OCI-LY7 (cell line): ENCODE measurements around the gene MYBPC3. TPM values are rescaled to one million over a fixed set of nuclear protein-coding genes. Genes with fewer than 3 reads are reported as not detected.

Source experiments
- BruUV-seq: library from RNA; stranded (reverse); fragments of 400-500 nt; replicated peaks from 2 replicates; lab custom pipeline; 2021; lab: Mats Ljungman, UMichigan
- CTCF ChIA-PET: fragments of 300-600 bp; sonication (Branson Sonifier 250); formaldehyde crosslinking; loops from one replicate; lab custom pipeline; 2022; ENCODE audit warnings: antibody characterized with exemption; ENCODE audit not compliant: unreplicated experiment; lab: Charles Lee
- POLR2A ChIA-PET: fragments of 300-600 bp; sonication (Branson Sonifier 250); formaldehyde crosslinking; loops from one replicate; lab custom pipeline; 2022; ENCODE audit warnings: antibody characterized with exemption; lab: Charles Lee
- DNase-seq: peaks from one replicate; pipeline ENCODE4 v3.0.0-alpha.2; 2015; ENCODE audit warnings: low spot score
- H2AFZ ChIP-seq: fragments of 200-600 bp; sonication (generic), shearing (Covaris generic); 2 replicates; pipeline ENCODE4 v1.6.1; 2014; ENCODE audit warnings: mild to moderate bottlenecking, antibody characterized with exemption, low read length, moderate library complexity
- H3K27ac ChIP-seq: fragments of 200-600 bp; sonication (generic); 2 replicates; pipeline ENCODE4 v1.5.1; 2014; ENCODE audit warnings: mixed run types, low read depth, mild to moderate bottlenecking, moderate library complexity, low read length, inconsistent platforms; ENCODE audit not compliant: poor library complexity, severe bottlenecking
- H3K36me3 ChIP-seq: fragments of 200-600 bp; sonication (generic); 2 replicates; pipeline ENCODE4 v1.6.1; 2014; ENCODE audit warnings: mild to moderate bottlenecking, antibody characterized with exemption, low read length, moderate library complexity, mixed read lengths; ENCODE audit not compliant: insufficient read depth
- H3K4me1 ChIP-seq: fragments of 200-600 bp; sonication (generic); 2 replicates; pipeline ENCODE4 v1.5.1; 2014; ENCODE audit warnings: mild to moderate bottlenecking, low read length; ENCODE audit not compliant: insufficient read depth, poor library complexity, severe bottlenecking
- H3K4me2 ChIP-seq: fragments of 200-600 bp; sonication (generic); 2 replicates; pipeline ENCODE4 v1.6.1; 2014; ENCODE audit warnings: mild to moderate bottlenecking, low read length
- H3K4me3 ChIP-seq: fragments of 200-600 bp; sonication (generic); 2 replicates; pipeline ENCODE4 v1.5.1; 2014; ENCODE audit warnings: mild to moderate bottlenecking, low read depth, low read length; ENCODE audit not compliant: poor library complexity, severe bottlenecking
- H3K79me2 ChIP-seq: fragments of 200-600 bp; sonication (generic); 2 replicates; pipeline ENCODE4 v1.6.1; 2016; ENCODE audit warnings: low read depth, mild to moderate bottlenecking, low read length, moderate library complexity, mixed read lengths; ENCODE audit not compliant: insufficient read depth
- H3K9me2 ChIP-seq: fragments of 200-600 bp; sonication (generic); 2 replicates; pipeline ENCODE4 v1.6.1; 2016; ENCODE audit warnings: mild to moderate bottlenecking, low read length, mixed read lengths; ENCODE audit not compliant: insufficient read depth
- H3K9me3 ChIP-seq: fragments of 200-600 bp; sonication (generic); 2 replicates; pipeline ENCODE4 v1.6.1; 2014; ENCODE audit warnings: mild to moderate bottlenecking, mixed run types, low read length, mixed read lengths
- H4K20me1 ChIP-seq: fragments of 200-600 bp; sonication (generic); 2 replicates; pipeline ENCODE4 v1.6.1; 2014; ENCODE audit warnings: mild to moderate bottlenecking, antibody characterized with exemption, low read length, moderate library complexity, mixed read lengths; ENCODE audit not compliant: insufficient read depth
- CTCF ChIP-seq: fragments of 200-600 bp; sonication (generic); conservative IDR thresholded peaks from 2 replicates; pipeline ENCODE4 v1.5.1; 2014; ENCODE audit warnings: mild to moderate bottlenecking, antibody characterized with exemption, low read length, moderate library complexity, mixed read lengths
- EZH2phosphoT487 ChIP-seq: fragments of 200-600 bp; sonication (generic); IDR thresholded peaks from 2 replicates; pipeline ENCODE4 v1.6.1; 2018; ENCODE audit warnings: low read depth, borderline replicate concordance, mild to moderate bottlenecking, mixed run types, antibody characterized with exemption, low read length, moderate library complexity, mixed read lengths
- intact Hi-C: fragments of 100-400 bp; cut with micrococcal nuclease; formaldehyde crosslinking; loops from one replicate; pipeline ENCODE4 v1.10.0; 2022; ENCODE audit not compliant: unreplicated experiment
- total RNA-seq, 2 experiments: library from RNA; depleted of rRNA in 1 of 2; stranded (reverse); fragments of >200 nt in 1 of 2; shearing (Covaris generic) in 1 of 2; gene quantifications; 2 replicates each; pipeline ENCODE4 v1.2.3, GENCODE V29; 2014 to 2022

MYBPC3 gene
- total RNA-seq, 2 experiments from 2014 or later: 0.25 to 0.29 TPM

GRCh38 chr11:47305734-47306483 is 46.6 kb downstream of the MYBPC3 start:
- Histone ChIP-seq H3K27ac (no peak overlapping the region), H3K9me3 (peaks cover 14% of the 10 kb centered on the region), H3K36me3 (peaks cover 96% of the 10 kb centered on the region), H3K4me2 (no peak overlapping the region), H3K4me1 (no peaks in the 10 kb centered on the region), H3K4me3 (no peak overlapping the region), H3K9me2 (no peaks in the 10 kb centered on the region), H2AFZ (no peak overlapping the region), H3K79me2 (0 out of 2 replicates have a peak, but pooled peaks cover 4% of the 10 kb centered on the region), H4K20me1 (no peaks in the 10 kb centered on the region)
- ChIA-PET POLR2A (interaction anchor here (0.6 to 1.5 kb wide), 4 partner anchors 15 to 627 kb away, joined by 5 to 9 read pairs (median 6); no protein-coding TSS in a partner anchor), CTCF (no interaction called here)
- DNase-seq: no peak
- no peak for TF ChIP-seq EZH2phosphoT487
- TF ChIP-seq CTCF: no peak
- intact Hi-C loops: no loop called here
- BruUV-seq: no TSS peak

- TF ChIP-seq EZH2phosphoT487 (no peak), CTCF (no peak)
- Histone ChIP-seq H3K4me2 (no peak overlapping the region), H3K79me2 (0 out of 2 replicates have a peak, but pooled peaks cover 4% of the 10 kb centered on the region), H3K9me3 (peaks cover 21% of the 10 kb centered on the region), H4K20me1 (no peaks in the 10 kb centered on the region), H3K36me3 (peaks cover 97% of the 10 kb centered on the region), H2AFZ (no peak overlapping the region), H3K4me1 (no peaks in the 10 kb centered on the region), H3K4me3 (no peak overlapping the region), H3K9me2 (no peaks in the 10 kb centered on the region), H3K27ac (no peak overlapping the region)
- no peak for DNase-seq
- ChIA-PET CTCF (no interaction called here), POLR2A (interaction anchor here (0.9 kb wide), 1 partner anchor 18 kb away, joined by 3 read pairs; no protein-coding TSS in a partner anchor)
- intact Hi-C loops: no loop called here
- no TSS peak for BruUV-seq
Measured at GRCh38 chr11:47302853-47303252, 49.6 kb downstream of the MYBPC3 start.

- TF ChIP-seq CTCF (no peak), EZH2phosphoT487 (no peak)
- CTCF ChIA-PET: no interaction called here
- no peak overlapping the region for H3K4me2 ChIP-seq
Measured at GRCh38 chr11:47299078-47299477, 53.4 kb downstream of the MYBPC3 start.

More at GRCh38 chr11:47299078-47299477, 53.4 kb downstream of the MYBPC3 start:
- POLR2A ChIA-PET: no interaction called here
- no peaks in the 10 kb centered on the region for H4K20me1 ChIP-seq
- TSS peak; percentile 40 for BruUV-seq
- intact Hi-C loops: no loop called here
- peaks cover 89% of the 10 kb centered on the region for H3K36me3 ChIP-seq
- peaks cover 21% of the 10 kb centered on the region for H3K9me3 ChIP-seq
- no peaks in the 10 kb centered on the region for H3K4me1 ChIP-seq
- no peak overlapping the region for H3K27ac ChIP-seq
- 0 out of 2 replicates have a peak, but pooled peaks cover 4% of the 10 kb centered on the region for H3K79me2 ChIP-seq
- no peak for DNase-seq
- H2AFZ ChIP-seq: no peak overlapping the region
- no peak overlapping the region for H3K4me3 ChIP-seq
- no peaks in the 10 kb centered on the region for H3K9me2 ChIP-seq
